SKM-1 (cell line): ENCODE results near the gene TMEM106C.

ENCODE experiments used
- DNase-seq: peaks from one replicate; lab custom pipeline; 2025; ENCODE audit not compliant: unreplicated experiment; lab: John Stamatoyannopoulos, UW

TMEM106C gene

GRCh38 chr12:48015129-48015528 lies 51.7 kb downstream of the TMEM106C start:
- no peak for DNase-seq

- DNase-seq, result no peak
Measured at GRCh38 chr12:48015954-48016353, 52.6 kb downstream of the TMEM106C start.

- no peak for DNase-seq
Measured at GRCh38 chr12:48016373-48017020, 53.1 kb downstream of the TMEM106C start.

GRCh38 chr12:48017496-48017895 lies 54.1 kb downstream of the TMEM106C start:
- no peak for DNase-seq

GRCh38 chr12:48017921-48018617 lies 54.7 kb downstream of the TMEM106C start:
- DNase-seq, result no peak
